ENCODE measurements around the gene DPY19L1.
"Not testable (repeated sequence)": the region's sequence is repeated elsewhere in the genome, so short reads cannot be mapped to it uniquely, and the experiment has no call there.

DPY19L1 gene

DNA sequence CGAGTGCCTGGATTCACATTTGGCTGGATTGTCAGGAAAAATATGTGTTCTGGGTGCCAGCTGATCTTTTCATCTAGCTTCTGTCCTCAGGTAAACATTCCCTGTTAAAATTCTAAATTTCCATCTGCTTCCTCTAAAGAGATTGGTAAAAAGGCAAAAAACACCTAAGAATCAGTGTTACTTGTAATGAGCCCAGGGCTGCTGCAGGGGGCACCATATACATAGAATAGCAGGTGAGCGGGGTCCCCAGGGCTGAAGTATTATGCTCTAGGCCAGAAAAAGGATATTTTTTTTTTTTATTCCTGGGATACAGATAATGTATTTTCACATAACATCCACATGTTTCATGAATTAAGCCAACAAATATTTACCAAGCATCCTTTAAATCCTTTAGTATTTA is 18.4 kb upstream of the DPY19L1 start:
- not testable (repeated sequence) for H2BK5ac ChIP-seq (ENCODE audit: low read depth, low read length, poor library complexity, severe bottlenecking); DNase-seq; H2BK120ac ChIP-seq (ENCODE audit: low read depth, low read length); H3K36me3 ChIP-seq (ENCODE audit: control insufficient read depth in 1 of 2, insufficient read depth in 2 of 2, low read depth in 1 of 2, low read length in 2 of 2); H3K14ac ChIP-seq (ENCODE audit: low read length in 2 of 2); H3K9me3 ChIP-seq (ENCODE audit: control insufficient read depth, low read length); H3K27me3 ChIP-seq (ENCODE audit: control insufficient read depth in 1 of 2, insufficient read depth in 1 of 2, low read length in 2 of 2); H3K4ac ChIP-seq (ENCODE audit: low read depth in 1 of 2, low read length in 2 of 2); H2AK5ac ChIP-seq (ENCODE audit: low read length, severe bottlenecking); H3K79me1 ChIP-seq (replicated peaks; ENCODE audit: low read length, poor library complexity, severe bottlenecking); H3K4me2 ChIP-seq (ENCODE audit: low read length, poor library complexity, severe bottlenecking); H3K4me3 ChIP-seq (ENCODE audit: insufficient read depth in 1 of 2, low read depth in 1 of 2, low read length in 2 of 2); H2BK15ac ChIP-seq (ENCODE audit: low read depth, poor library complexity, severe bottlenecking); H3K9ac ChIP-seq (ENCODE audit: low read length); H4K91ac ChIP-seq (ENCODE audit: low read length); H3K23ac ChIP-seq (ENCODE audit: low read length in 2 of 2); H3K27ac ChIP-seq (ENCODE audit: low read length, poor library complexity, severe bottlenecking); H2AFZ ChIP-seq (ENCODE audit: low read depth, low read length); H2BK12ac ChIP-seq (ENCODE audit: low read length in 2 of 2); H4K8ac ChIP-seq (ENCODE audit: low read length); H3K18ac ChIP-seq (ENCODE audit: low read depth in 1 of 2, low read length in 2 of 2); H3K4me1 ChIP-seq (ENCODE audit: control insufficient read depth, insufficient read depth, low read depth, low read length)
- 80% methylated on average over 1 of the region's 2 CpGs for WGBS

GRCh38 chr7:35053488-35054175 is 16.3 kb upstream of the DPY19L1 start:
- not testable (repeated sequence) for H4K8ac ChIP-seq (ENCODE audit: low read length); H3K4me1 ChIP-seq (ENCODE audit: control insufficient read depth, insufficient read depth, low read depth, low read length); H3K23ac ChIP-seq (ENCODE audit: low read length in 2 of 2); H3K27me3 ChIP-seq (ENCODE audit: control insufficient read depth in 1 of 2, insufficient read depth in 1 of 2, low read length in 2 of 2); H3K4me2 ChIP-seq (ENCODE audit: low read length, poor library complexity, severe bottlenecking); H4K91ac ChIP-seq (ENCODE audit: low read length); H3K4ac ChIP-seq (ENCODE audit: low read depth in 1 of 2, low read length in 2 of 2); H2AK5ac ChIP-seq (ENCODE audit: low read length, severe bottlenecking); H3K14ac ChIP-seq (ENCODE audit: low read length in 2 of 2); H3K79me1 ChIP-seq (replicated peaks; ENCODE audit: low read length, poor library complexity, severe bottlenecking); H3K36me3 ChIP-seq (ENCODE audit: control insufficient read depth in 1 of 2, insufficient read depth in 2 of 2, low read depth in 1 of 2, low read length in 2 of 2); H2AFZ ChIP-seq (ENCODE audit: low read depth, low read length); H2BK15ac ChIP-seq (ENCODE audit: low read depth, poor library complexity, severe bottlenecking); H3K9me3 ChIP-seq (ENCODE audit: control insufficient read depth, low read length); H2BK5ac ChIP-seq (ENCODE audit: low read depth, low read length, poor library complexity, severe bottlenecking); H3K4me3 ChIP-seq (ENCODE audit: insufficient read depth in 1 of 2, low read depth in 1 of 2, low read length in 2 of 2); H2BK12ac ChIP-seq (ENCODE audit: low read length in 2 of 2); H2BK120ac ChIP-seq (ENCODE audit: low read depth, low read length); H3K18ac ChIP-seq (ENCODE audit: low read depth in 1 of 2, low read length in 2 of 2); H3K9ac ChIP-seq (ENCODE audit: low read length)
- DNase-seq, result peak; percentile 54
- peak overlapping the region; percentile 75 for H3K27ac ChIP-seq (ENCODE audit: low read length, poor library complexity, severe bottlenecking)
- WGBS, result 34% methylated on average over 2 of the region's 4 CpGs

GRCh38 chr7:35048390-35048789 is 11.1 kb upstream of the DPY19L1 start:
- not testable (repeated sequence) for H3K27me3 ChIP-seq (ENCODE audit: control insufficient read depth in 1 of 2, insufficient read depth in 1 of 2, low read length in 2 of 2); H3K14ac ChIP-seq (ENCODE audit: low read length in 2 of 2); H3K4me3 ChIP-seq (ENCODE audit: insufficient read depth in 1 of 2, low read depth in 1 of 2, low read length in 2 of 2); H2BK120ac ChIP-seq (ENCODE audit: low read depth, low read length); H3K27ac ChIP-seq (ENCODE audit: low read length, poor library complexity, severe bottlenecking); H3K79me1 ChIP-seq (replicated peaks; ENCODE audit: low read length, poor library complexity, severe bottlenecking); H3K4me2 ChIP-seq (ENCODE audit: low read length, poor library complexity, severe bottlenecking); H3K23ac ChIP-seq (ENCODE audit: low read length in 2 of 2); H2BK15ac ChIP-seq (ENCODE audit: low read depth, poor library complexity, severe bottlenecking); H3K9ac ChIP-seq (ENCODE audit: low read length); H2AK5ac ChIP-seq (ENCODE audit: low read length, severe bottlenecking); H3K9me3 ChIP-seq (ENCODE audit: control insufficient read depth, low read length); H2BK5ac ChIP-seq (ENCODE audit: low read depth, low read length, poor library complexity, severe bottlenecking); H2AFZ ChIP-seq (ENCODE audit: low read depth, low read length); H2BK12ac ChIP-seq (ENCODE audit: low read length in 2 of 2); H4K91ac ChIP-seq (ENCODE audit: low read length); H4K8ac ChIP-seq (ENCODE audit: low read length); DNase-seq; H3K36me3 ChIP-seq (ENCODE audit: control insufficient read depth in 1 of 2, insufficient read depth in 2 of 2, low read depth in 1 of 2, low read length in 2 of 2); H3K18ac ChIP-seq (ENCODE audit: low read depth in 1 of 2, low read length in 2 of 2); H3K4me1 ChIP-seq (ENCODE audit: control insufficient read depth, insufficient read depth, low read depth, low read length); H3K4ac ChIP-seq (ENCODE audit: low read depth in 1 of 2, low read length in 2 of 2)
- WGBS, result 100% methylated on average over 1 of the region's 2 CpGs

DNA sequence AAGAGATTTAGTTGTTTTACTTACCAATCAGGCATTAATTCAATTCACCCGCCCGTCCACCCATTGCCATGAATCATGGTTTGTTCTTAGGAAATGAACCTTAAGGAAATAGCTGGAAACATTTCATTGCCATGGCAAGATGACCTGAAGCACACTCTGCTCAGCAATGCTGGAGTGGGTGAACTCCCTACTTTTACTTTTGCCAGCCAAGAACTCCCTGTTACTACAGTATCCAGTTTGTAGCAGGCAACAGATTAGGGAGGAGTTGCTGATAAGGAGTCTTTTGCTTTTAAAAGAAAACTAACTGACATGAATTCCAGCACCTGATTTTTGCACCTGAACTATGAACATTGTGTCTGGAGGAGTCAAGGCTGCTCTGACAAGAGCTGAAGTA is 10.6 kb upstream of the DPY19L1 start:
- not testable (repeated sequence) for H3K4me3 ChIP-seq (ENCODE audit: insufficient read depth in 1 of 2, low read depth in 1 of 2, low read length in 2 of 2); H2BK120ac ChIP-seq (ENCODE audit: low read depth, low read length); H3K27me3 ChIP-seq (ENCODE audit: control insufficient read depth in 1 of 2, insufficient read depth in 1 of 2, low read length in 2 of 2); H2AFZ ChIP-seq (ENCODE audit: low read depth, low read length); H3K4me1 ChIP-seq (ENCODE audit: control insufficient read depth, insufficient read depth, low read depth, low read length); H3K9ac ChIP-seq (ENCODE audit: low read length); H3K79me1 ChIP-seq (replicated peaks; ENCODE audit: low read length, poor library complexity, severe bottlenecking); H3K4me2 ChIP-seq (ENCODE audit: low read length, poor library complexity, severe bottlenecking); H4K8ac ChIP-seq (ENCODE audit: low read length); H3K9me3 ChIP-seq (ENCODE audit: control insufficient read depth, low read length); H3K4ac ChIP-seq (ENCODE audit: low read depth in 1 of 2, low read length in 2 of 2); H2BK12ac ChIP-seq (ENCODE audit: low read length in 2 of 2); H4K91ac ChIP-seq (ENCODE audit: low read length); H2BK5ac ChIP-seq (ENCODE audit: low read depth, low read length, poor library complexity, severe bottlenecking); H3K14ac ChIP-seq (ENCODE audit: low read length in 2 of 2); H2BK15ac ChIP-seq (ENCODE audit: low read depth, poor library complexity, severe bottlenecking); H3K36me3 ChIP-seq (ENCODE audit: control insufficient read depth in 1 of 2, insufficient read depth in 2 of 2, low read depth in 1 of 2, low read length in 2 of 2); H3K23ac ChIP-seq (ENCODE audit: low read length in 2 of 2); DNase-seq; H3K18ac ChIP-seq (ENCODE audit: low read depth in 1 of 2, low read length in 2 of 2); H2AK5ac ChIP-seq (ENCODE audit: low read length, severe bottlenecking); H3K27ac ChIP-seq (ENCODE audit: low read length, poor library complexity, severe bottlenecking)
- WGBS, result 84% methylated on average over 2 of the region's 2 CpGs

Data from mesenchymal stem cell (in vitro differentiated cells and primary cell).